SW 1271 (cell line): ENCODE data around the gene ALK.

Experiments
- DNase-seq, 2 experiments: peaks; one replicate each; lab custom pipeline; 2025; lab: John Stamatoyannopoulos, UW

ALK gene

DNA sequence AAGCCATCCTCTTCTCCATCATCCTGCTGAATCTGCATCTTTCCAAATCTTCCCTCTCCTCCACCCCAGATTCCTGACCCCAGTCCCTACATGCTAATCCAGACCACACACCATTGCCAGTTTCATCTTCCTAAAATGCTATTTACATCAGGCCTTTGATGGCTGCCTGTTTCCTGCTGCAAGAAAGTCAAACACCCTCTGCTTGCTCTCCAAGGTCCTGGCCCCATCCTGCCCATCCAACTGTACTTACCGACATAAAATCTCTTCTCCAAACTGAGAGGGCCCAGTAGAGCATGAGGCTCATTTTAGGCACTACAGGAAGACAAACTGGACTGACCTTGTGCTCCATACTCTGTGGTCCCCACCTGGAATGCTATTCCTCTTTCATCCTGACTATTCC, 19.0 kb downstream of the ALK start:
- DNase-seq, result no peak

DNA sequence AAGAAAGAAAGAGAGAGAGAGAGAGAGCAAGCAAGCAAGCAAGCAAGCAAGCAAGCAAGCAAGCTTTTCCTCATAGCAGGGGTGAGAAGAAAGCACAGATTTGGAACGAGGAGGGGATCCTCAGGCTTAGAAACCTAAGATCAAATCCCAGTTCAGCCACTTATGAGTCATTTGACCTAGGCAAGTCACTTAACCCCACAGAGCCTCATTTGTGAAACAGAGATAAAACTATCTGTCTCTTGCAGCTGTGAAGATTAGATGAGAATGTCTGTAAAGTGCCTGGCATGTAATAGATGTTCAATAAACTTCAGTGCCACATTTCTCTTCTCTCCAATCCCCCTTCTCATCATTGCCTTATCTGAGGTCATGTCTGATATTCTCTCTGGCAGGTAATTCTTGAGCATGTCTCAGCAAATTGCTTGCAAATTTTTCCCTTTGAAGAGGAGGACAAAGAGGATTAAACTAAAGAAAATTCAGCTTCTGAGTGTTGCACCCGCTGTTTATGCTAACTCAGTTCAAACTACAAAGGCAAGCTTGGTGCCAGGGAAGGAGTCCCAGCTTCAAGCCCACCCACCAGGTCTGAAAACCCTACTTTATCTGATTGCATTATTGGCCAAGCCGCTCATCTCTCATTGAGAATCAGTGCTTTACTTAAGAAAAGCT, 20.3 kb downstream of the ALK start:
- DNase-seq, result no peak

- no peak for DNase-seq
These were observed 22.4 kb downstream of the ALK start for GRCh38 chr2:29898999-29899398.

- DNase-seq, result no peak
These were observed 26.4 kb downstream of the ALK start for GRCh38 chr2:29894822-29895614.

GRCh38 chr2:29892585-29893259, 28.7 kb downstream of the ALK start:
- no peak for DNase-seq

DNA sequence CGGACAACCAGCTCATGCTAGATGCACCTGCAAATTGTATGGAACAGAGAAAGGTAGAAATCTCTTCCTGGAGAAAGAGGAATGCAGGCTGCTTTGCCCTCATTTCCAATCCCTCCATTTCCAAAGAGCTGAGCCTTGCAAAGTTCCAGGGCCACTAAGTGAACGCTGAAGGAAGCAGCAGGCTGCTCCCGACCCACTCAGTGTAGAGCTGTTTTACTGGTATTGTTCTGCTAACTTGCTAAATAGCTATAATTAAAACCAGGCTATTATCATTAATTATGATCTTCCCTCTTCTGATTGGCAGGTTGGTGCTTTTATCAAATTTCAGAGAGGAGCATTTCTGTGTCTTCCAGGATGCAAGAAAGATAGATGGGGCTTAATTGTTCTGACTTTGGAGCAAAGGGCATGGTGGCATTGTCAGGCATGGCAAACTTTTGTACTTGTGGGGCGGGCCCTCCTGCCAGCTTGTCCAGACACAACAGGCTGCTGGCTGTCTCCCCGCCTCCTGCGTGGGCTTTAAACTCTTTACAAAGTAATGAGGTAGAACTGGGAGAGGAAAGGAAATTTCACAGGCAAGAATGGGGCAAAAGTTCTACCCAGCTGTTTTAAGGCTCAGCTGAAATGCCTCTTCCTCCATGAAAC, 40.2 kb downstream of the ALK start:
- DNase-seq, result no peak

DNA sequence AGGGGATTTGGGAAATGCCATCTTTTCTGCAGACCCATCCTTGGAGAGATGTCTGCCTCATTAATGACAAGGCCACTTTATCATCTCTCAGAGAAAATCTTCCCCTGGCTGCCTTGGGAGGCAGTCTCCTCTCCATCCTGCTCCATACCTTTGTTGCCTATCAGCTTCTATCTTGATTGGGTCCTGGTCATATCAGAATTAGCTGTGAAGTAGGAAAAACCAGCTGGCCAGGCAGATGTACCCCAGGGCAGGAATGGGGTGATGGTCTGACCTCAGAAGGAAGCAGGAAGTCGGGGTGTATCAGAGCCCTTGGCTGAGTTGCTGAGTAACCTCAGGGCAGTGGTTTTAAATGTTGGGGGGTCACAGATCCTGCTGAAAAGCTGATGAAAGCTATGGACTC, 41.3 kb downstream of the ALK start:
- DNase-seq, result no peak

- DNase-seq, result no peak
These were observed 41.9 kb downstream of the ALK start for GRCh38 chr2:29879456-29879855.

GRCh38 chr2:29878898-29879297, 42.5 kb downstream of the ALK start:
- DNase-seq, result no peak

DNA sequence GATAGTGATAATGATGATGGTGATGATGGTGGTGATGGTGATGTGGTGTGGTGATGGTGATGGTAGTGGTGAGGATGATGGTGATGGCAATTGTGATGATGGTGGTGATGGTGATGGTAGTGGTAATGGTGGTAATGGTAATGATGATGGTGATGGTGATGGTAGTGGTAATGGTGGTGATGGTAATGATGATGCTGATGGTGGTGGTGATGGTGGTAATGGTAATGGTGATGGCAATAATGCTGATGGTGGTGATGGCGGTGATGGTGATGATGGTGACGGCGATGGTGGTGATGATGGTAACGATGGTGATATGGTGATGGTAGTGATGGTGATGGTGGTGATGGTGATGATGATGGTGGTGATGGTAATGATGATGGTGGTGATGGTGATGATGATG, 45.0 kb downstream of the ALK start:
- DNase-seq, result no peak

- DNase-seq, result no peak
These were observed 46.6 kb downstream of the ALK start for GRCh38 chr2:29874745-29875144.

- DNase-seq, result no peak
These were observed 48.5 kb downstream of the ALK start for GRCh38 chr2:29872870-29873269.

DNA sequence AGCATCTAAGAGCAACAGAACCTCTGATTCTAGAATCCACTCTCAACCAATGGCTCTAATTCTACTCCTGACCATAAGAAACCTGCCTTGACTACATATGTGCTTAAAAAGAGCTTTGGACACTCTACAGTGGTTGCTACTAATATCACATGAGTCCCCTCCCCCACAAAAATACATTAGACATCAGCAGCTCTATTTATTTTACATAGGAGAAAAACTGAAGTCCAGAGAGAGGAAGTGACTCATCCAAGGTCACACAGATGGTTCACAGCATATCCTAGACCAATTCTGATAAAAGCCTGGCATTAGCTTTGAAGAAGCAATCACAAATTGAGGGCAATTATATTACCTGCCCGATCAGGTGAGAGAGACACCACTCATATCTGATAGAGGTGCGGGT, 49.8 kb downstream of the ALK start:
- no peak for DNase-seq

- no peak for DNase-seq
These were observed 55.9 kb downstream of the ALK start for GRCh38 chr2:29865512-29865911.

DNA sequence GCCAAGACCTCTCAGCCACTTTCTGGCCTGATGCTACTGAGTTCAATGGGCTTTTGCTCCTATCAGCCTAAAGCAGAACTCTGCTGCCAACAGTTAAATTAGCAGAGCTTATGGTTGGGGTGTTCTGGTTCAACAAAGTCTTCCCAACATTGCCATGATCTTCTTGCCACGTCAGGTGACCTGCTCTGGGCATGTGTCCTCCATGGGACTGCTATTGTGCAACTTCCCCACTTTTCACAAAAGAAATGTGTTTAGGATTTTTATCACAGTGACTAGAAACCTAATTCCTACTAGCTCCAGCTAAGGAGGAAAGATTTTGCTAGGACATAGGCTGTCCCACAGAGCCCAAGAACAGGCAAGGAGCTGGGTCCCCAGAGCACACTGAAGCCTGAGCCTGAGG, 56.4 kb downstream of the ALK start:
- no peak for DNase-seq

DNA sequence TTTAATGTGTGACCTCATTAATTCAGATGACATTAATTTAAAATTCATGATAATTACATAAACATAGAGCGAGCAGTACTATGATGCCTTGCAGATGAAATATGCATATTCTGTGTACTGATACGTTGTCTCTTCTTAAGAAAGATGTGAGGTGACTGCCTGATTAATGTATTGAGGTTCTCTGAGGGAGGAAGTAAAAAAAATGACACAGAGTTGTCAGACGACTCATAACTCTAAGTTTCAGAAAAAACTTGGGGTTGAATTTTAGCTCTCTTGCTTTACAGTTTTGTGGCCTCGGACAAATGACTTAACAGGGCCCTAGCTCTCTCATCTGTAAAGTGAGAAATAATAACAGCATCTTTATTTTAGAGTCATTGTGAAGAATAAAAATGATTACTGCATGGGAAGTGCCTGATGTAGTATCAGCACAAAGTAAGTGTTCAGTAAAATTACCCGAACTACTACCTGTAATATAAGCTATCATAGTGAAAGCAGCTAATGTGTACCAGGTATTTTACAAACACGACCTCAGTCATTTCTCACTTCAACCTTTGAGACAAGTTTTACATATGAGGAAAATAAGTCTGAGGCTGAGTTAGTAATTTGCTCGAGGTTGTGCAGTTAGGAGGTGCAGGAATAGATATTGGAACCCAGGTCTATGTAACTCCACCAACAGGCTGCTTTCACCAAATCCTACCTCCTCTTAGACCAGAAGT, 65.3 kb downstream of the ALK start:
- DNase-seq, result no peak

DNA sequence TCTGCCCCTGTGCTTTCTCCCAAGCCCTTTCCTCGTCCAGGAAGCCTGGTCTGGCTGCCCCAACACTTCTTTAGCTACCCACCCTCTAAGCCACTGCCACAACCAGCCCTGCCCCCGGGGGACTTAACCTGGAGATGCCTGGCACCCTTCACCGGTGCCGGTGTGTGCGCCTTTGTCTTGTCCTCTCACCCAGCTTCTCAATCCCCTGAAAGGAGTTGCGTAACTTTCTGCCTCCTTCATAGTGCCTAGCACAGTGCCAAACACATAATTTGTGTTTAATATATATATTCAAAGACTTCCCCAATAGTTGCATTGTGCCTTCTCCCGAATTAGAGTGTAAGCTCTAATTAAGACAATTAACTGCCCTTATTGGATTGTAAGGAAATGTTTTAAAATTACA, 70.6 kb downstream of the ALK start:
- DNase-seq, result no peak

- DNase-seq, result no peak
These were observed 72.6 kb downstream of the ALK start for GRCh38 chr2:29848566-29849310.

- DNase-seq, result no peak
These were observed 73.5 kb downstream of the ALK start for GRCh38 chr2:29847886-29848285.

DNA sequence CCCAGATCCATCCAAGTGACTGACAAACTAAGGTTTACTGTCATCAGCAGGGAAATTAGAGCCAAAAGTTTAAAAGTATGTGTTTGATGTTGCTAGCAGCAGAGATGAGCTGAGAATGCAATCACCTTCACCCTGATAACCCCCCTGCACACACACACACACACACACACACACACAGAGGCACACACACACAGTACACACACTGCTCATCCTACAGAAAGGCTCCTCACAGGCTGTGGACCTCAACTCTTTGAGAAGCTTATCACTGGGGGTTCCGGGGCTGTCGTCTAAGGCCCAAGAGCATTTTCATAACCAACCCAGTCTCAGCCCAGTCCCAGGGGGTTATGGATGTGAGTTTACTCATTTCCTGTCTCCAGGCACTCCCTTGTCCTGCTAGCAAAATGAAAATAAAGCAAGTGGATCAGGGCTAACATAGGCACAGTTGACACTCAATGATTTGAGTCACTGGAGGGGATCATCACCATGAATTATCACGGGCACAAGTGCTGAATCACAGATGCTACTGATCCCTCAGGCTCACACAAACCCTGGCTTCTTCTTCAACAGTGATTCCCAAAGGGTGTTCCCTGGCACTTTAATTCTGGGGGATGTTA, 76.6 kb downstream of the ALK start:
- DNase-seq, result no peak
